Raji (cell line): ENCODE results near the gene CNDP2.

Source experiments
- POLR2A ChIP-seq: IDR thresholded peaks from 2 replicates; pipeline ENCODE4 v1.6.1; 2011; ENCODE audit warnings: low read depth, low read length, control low read depth; ENCODE audit not compliant: insufficient read depth

The CNDP2 gene

DNA sequence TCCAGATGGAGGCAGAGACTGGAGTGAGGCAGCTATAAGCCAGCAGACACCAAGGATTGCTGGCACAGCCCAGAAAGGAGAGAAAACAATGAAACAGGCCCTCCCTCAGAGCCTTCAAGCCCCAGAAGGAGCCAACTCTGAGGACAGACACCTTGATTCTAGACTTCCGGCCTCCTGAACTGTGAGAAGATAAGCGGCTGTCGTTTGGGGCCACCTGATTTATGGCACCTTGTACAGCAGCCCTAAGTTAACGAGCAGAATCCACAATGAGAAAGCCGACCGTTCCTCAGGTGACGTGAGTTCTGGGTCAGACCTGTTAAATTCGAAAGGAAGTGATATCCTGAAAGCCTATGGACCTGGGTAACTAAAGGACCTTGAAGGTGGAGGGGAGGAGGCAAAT, 7.3 kb upstream of the CNDP2 start:
- TF ChIP-seq POLR2A = no peak

DNA sequence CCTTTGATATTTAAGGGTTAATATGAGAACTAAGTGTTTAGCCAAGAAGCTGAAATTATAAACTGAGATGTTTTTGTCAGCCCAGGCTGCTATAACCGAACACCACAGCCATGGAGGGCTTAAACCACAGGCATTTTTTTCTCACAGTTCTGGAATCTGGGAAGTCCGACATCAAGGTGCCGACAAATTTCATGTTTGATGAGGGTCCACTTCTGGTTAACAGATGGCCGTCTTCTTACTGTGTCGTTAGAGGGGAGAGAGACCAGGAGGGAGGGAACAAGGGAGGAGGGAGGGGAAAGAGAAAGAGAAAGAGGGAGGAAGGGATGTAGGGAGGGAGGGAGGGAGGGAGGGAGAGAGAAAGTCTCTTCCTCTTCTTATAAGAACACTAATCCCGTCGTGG, 6.5 kb upstream of the CNDP2 start:
- TF ChIP-seq POLR2A = no peak

DNA sequence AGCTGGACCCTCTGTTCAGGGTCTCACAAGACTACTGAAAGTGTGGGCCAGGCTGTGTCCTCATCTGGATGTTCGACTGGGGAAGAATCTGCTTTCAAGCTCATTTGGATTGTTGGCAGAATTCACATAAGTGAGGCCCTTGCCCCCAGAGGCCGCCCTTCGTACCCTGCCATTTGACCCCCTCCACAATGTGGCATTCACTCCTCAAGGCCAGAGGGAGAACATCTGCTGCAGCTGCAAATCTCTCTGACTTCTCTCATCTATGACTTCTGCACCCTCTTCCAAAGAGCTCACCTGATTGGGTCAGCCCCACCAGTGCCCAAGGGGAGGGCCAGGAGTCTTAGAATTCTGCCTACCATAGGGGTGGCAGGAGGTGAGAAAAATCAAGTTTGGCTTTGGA, 3.9 kb upstream of the CNDP2 start:
- TF ChIP-seq POLR2A = no peak

DNA sequence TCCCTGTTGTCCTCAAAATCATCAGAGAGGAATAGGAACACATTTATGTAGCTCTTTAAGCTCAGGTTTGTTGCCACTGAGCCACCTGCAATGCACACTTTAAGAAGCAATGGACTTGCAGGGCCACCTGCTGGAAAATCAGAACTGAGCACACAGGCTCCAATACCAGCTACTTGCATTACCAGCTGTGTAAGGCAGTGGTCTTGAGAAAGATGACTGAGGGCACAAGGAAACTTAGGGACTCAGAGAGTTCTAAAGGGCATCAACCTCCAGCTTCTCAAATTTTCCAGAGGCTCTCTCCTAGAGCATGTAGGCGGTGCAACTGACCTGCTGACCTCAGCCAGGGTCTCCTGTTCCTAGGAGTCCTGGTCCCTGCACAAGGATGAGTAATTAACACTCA, 2.5 kb upstream of the CNDP2 start:
- no peak for TF ChIP-seq POLR2A

DNA sequence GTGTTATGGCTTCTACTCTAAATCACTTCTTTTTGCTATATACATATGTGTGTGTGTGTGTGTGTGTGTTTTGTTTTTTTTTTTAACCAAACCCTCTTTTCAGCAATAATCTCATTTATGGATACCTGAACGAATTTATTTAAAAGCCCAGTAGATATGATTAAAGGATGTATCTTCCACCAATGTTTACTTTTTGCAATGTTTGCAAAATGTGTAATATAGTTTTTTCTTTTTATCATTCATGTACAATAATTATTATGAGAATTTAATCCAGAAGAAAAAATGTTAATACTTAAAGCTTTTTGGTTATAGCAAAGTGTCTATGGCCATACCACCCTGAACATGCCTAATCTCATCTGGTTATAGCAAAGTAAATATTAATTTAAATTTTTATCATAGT, 1.6 kb upstream of the CNDP2 start:
- no peak for TF ChIP-seq POLR2A

DNA sequence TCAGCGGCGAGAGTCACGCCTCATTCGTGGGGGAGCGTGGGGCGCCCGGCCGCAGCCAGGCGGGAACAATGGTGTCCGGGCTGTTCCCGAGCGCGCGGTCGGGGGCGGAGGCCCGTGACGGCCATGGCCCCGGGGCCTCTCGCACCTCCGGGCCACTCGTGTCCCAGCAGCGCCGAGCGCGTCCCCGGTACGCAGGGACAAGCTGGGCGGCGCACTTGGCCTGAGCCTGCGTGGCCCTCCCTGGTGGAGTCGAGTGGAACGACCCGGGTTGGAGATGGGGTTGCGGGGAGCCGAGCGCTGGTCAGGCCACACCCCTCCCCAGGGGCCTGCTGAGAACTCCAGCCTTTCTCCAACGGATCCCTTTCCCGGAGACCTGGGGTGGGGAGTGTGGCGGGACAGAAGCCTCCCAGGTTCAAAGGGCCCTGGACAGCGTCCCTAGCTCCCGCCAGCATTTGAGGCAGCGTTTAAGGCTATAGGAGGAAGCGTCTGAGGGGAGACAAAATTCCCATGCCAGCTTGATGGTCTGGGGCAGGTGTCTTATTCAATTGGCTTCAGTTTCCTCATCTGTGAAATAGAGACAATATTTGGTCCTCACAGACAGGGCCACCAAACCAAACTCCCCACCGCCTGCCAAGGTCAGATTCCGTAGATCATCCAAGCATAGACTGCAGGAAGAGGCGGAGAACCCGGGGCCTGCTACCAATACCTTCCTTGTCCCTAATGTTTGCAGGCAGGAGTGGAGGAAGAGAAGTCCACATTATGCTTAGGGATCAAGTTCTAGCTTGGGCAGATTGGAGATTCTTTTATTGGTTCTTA, 553 bp downstream of the CNDP2 start:
- TF ChIP-seq POLR2A = no peak

DNA sequence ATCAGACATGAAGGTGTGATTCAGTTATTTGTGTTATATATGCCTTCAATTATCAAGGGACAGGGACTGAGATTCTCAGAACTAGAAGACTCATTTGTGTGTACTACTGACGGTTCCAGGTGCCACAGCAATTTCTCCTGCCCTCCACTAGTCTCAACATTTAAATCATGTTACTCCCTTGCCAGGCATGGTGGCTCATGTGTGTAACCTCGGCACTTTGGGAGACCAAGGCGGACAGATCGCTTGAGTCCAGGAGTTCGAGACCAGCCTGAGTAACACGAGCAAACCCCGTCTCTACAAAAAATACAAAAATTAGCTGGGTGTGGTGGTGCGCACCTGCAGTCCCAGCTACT, 1.1 kb downstream of the CNDP2 start:
- TF ChIP-seq POLR2A = no peak

DNA sequence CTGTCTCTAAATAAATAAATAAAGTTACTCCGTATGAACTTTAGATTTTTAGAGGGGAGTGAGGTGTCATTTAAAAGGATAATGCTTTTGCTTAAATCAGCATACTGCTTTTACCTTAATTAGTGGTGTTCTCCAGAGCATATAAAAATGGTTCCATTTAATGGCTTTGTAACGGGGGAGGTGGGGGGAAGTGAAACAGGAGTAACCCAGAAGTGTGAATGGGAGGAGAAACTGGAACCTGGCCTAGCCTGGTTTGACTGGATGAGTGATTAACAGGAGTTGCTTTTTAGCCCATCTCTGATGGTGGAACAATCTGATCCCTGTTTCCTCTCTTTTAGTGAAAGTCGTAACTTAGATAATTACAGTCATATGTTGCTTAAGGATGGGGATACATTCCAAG, 1.6 kb downstream of the CNDP2 start:
- TF ChIP-seq POLR2A = no peak

DNA sequence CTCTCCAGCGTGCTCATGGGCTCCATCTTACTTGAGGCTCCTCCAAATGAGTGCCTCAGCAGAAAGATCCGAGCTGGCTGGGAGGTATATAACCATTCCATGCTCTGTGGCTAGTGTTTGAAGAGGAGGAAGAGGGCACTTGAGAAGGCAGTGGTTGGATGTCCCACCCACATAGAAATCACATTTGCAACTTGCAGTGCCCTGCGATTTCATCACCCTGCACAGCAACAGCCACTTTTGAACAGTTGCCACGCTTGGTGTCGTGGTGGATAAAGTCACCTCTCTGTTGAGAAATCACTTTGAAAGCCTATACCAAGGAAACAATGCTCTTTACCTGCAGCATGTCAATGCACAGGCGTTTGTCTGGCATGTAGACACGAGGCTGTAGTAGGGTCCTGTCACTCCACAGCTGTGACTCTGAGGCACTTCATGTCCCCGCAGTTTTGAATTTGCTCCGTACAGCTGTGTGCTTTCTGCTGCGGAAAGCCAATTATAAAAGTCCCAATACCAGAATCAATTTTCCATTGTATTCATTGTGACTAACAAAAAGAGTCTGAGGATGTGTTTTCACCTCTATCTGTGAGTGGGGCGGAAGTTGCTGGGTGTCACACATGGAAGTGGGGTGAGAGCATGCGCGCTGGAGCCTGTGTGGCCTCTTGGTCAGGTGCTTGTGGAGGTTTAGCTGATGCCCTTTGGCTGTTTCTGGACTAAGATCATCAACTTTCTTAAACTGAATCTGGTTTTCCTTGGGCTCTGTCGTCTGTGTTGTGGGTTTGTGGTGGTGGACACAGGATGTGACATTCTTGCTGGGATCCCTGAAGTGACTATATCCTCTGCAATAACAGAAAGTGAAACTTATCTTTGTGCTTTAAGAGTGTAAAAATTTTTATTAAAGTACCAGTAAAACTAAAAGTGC, 2.8 kb downstream of the CNDP2 start:
- no peak; the same call in 1 of the 2 replicates for TF ChIP-seq POLR2A

DNA sequence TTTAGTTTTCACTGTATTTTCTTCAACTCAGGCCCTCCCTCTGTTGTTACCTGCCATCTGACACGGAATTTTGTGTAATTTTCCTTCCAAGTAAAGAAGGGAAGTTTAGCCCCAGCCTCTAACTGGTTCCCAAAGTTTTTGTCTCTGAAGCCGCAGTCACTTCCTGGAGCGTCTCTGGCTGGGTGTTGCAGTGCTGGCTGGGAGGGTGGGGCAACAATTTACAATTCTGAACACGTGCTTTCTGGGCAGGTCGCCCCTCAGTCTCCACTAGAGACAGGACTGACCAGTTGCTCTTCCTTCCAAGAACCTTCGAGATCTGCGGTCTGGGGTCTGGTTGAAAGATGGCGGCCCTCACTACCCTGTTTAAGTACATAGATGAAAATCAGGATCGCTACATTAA, 3.5 kb downstream of the CNDP2 start:
- TF ChIP-seq POLR2A = no peak; the same call in 1 of the 2 replicates

DNA sequence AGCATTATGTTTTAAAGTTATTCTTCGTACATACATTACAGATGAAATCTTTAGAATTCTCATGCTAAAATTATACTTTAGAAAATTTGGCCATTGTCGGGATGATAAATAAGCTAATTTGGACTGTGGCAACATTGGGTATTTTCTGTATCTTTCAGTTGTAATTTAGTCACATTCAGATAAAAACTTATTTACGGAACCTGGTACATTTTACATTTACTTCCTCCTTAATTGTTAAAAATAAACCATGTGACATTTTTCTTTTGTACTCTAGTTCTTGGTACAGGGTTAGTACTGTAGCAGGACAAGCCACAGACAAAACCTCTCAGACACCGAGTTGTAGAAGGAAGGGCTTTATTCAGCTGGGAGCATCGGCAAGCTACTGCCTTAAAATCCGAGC, 4.2 kb downstream of the CNDP2 start:
- no peak for TF ChIP-seq POLR2A

DNA sequence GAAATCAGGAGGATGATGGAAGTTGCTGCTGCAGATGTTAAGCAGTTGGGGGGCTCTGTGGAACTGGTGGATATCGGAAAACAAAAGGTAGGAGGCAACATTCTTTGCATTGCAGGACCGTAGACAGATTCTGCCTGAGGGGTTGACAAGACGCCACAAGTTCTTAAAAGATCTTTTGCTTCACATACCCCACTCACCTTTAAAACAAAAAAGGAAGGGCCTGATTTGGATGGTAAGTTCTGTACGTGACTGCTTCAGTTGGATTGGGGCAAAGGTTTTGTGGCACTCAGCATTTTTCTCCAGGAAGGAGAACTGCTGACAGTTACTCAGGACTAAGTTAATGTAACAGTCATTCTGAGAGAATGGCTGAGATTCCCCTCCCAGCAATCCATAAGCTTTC, 5.2 kb downstream of the CNDP2 start:
- no peak for TF ChIP-seq POLR2A

DNA sequence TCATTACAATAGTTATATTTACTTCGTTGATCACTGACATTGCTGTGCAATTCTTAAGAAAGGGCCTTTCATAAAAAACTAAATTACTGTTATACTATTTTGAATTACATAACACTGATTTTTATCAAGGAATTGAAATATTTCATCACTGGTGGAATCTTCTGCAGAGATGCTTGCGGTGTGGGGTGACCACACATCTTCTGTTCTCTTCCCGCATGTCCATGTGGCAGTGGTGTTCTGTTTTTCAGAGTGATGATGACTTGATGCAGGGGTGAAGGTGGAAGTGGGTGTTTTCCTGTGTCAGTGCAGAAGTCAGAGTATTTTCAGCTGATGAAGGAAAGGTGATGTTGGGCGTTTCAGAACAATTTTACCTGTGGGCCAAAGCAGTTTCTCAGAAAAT, 7.0 kb downstream of the CNDP2 start:
- TF ChIP-seq POLR2A = no peak

DNA sequence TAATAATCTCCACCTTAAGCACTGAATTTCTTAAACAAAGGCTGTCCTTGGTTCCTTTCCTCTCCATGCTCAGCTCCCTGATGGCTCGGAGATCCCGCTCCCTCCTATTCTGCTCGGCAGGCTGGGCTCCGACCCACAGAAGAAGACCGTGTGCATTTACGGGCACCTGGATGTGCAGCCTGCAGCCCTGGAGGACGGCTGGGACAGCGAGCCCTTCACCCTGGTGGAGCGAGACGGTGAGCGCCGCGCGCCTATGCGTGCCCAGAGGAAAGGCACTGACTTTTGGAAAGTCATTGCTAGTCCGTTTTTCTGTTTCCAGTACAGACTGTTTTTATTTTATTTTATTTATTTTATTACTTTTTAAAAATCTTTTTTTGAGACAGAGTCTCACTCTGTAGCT, 9.6 kb downstream of the CNDP2 start:
- no peak for TF ChIP-seq POLR2A

DNA sequence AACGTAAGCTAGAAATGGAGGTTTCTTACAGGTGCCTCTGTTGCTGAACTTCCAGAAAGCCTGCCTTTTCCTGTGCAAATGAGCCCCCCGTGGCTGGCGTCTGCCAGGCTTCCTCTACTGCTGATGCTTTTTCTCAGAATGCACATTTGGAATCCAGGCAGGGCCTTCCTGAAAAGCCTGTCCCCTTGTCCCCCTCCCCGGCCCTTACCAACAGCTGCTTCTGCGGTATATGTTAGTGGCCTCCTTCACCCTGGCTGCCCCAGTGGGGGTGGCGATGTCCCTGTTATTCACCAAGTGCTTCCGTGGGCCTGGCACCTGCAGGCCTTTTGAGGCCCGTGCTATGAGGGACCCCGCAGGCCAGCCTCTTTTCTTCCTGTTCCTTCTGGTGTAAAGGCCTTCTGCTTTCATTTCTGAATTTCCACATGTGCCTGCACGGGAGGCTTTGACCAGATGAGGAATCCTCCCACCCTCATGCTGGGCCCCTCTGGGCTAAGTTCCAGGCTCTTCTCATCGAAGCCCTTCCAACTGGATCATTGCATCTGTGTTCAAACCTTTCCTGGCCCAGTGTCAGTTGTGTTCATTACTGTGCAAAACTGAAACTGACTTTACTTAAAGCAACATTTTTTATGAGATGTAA, 10.4 kb downstream of the CNDP2 start:
- no peak for TF ChIP-seq POLR2A
